Measurements from ENCODE around the gene TMEM87B.
"Not testable (repeated sequence)": the region's sequence is repeated elsewhere in the genome, so short reads cannot be mapped to it uniquely, and the experiment has no call there.

TMEM87B gene

GRCh38 chr2:112134120-112134519 is 79.1 kb downstream of the TMEM87B start:
- no peak for DNase-seq

DNA sequence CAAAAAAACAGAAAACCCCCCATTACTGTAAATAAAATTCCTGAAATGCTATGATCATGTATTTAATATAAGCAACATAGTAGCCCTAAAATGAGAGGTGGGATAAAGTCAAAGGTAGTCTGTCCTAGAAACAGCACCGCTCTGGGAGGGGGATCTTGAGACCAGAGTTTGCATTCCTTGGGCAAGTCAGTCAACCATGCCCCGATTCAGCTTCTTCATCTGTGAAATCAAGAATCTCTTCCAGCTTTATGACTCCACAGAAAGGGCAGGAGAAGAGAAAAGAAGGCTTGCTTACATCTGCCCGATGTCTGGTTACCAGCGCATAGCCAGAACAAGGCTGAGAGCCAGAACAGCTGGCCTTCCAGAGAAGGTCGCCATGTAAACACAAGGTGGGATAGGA is 81.0 kb downstream of the TMEM87B start:
- DNase-seq: no peak

GRCh38 chr2:112137516-112138158 is 82.6 kb downstream of the TMEM87B start:
- DNase-seq: no peak

DNA sequence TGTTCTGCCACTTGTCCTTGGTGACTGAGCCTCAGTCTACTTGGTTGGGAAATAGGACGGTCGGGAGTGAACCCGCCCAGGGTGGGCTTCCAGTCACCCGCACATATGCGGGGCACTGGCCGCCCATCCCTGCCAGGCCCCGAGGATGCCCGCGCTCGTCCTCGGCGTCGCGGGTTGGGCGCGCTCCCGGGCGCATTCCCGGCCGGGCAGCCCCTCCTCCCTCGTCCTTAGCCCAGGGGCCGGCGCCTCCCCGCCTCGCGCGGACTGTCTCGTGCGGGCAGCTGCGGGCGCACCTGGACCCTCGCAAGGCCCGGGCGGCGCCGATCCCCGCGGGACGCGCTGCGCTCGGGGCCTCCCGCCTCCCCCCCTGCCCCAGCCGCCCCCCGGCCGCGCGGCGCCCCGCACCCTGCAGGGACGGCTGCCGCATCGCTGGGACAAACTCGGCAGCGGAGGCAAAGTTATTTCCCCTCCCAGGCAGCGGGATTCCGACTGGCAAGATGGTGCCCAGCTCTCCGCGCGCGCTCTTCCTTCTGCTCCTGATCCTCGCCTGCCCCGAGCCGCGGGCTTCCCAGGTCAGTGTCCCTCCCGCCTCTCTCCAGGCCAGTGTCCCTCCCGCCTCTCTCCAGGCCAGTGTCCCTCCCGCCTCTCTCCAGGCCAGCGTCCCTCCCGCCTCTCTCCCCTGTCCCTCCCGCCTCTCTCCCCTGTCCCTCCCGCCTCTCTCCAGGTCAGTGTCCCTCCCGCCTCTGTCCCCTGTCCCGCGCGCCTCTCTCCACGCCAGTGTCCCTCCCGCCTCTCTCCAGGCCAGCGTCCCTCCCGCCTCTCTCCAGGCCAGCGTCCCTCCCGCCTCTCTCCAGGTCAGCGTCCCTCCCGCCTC is 83.3 kb downstream of the TMEM87B start, which contains the start of gene FBLN7:
FBLN7 (plus strand) TSS at position 227 of the 874 bp plus-strand sequence; CDS start at position 498, 271 bp downstream.
- no peak for DNase-seq

GRCh38 chr2:112139033-112139614 is 84.1 kb downstream of the TMEM87B start:
- not testable (repeated sequence) for DNase-seq

- not testable (repeated sequence) for DNase-seq
Observed at GRCh38 chr2:112139661-112140204, 84.7 kb downstream of the TMEM87B start.

GRCh38 chr2:112140205-112140802 is 85.2 kb downstream of the TMEM87B start:
- DNase-seq: no peak

DNA sequence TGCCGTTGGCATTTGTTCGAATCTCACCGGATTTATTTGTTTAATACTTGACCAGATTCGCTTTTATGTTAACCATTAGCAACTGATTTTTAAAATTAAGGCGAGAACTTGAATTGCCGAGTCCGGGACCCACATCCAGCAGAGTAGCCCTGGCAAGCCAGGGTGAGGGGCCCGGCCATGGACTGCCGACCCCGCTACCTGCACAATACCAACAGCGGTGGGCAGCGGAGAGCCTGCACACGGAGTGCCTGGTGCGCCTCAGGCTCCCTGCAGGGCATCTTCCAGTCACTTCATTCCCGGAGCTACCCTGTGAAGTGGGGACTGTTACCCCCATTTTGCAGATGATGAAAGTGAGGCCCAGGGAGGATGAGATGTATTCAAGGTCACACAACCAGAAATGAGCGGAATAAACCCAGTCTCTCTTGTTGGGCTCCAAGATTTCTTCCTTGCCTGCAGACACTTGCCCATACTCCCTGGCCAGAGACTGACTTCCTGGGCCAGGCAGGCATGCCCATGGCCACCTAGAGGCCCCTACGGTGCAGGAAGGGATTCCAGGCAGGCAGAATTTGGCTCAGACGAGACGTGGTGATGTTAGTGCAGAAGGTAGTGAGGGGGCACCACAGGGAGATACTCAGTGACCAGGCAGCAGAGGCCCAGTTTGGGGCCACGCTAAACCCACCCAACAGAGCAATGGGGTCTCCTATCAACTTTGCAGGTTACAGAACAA is 86.0 kb downstream of the TMEM87B start:
- no peak for DNase-seq

GRCh38 chr2:112141626-112142007 is 86.5 kb downstream of the TMEM87B start:
- DNase-seq: peak in 1 of 2 experiments; percentile 52

GRCh38 chr2:112142525-112143078 is 87.5 kb downstream of the TMEM87B start:
- DNase-seq: no peak

DNA sequence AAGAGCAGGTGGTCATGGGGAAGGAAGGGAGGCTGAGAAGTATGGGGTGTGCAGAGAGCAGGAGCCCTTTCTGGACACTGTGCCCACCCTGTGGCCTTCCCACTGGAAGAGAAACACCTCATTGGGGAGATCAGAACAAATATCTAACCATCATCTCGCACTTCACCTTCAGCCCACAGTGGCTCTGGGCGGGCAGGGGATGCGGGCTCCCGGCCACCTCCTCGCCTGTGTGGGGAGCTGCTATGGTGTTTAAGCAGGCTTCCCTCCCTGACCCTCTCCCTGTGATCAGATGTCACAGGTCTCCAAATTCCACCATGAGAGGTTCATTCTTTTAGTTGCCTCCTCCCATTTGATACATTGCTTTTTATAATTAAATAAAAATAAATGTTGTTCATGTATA is 88.1 kb downstream of the TMEM87B start:
- no peak for DNase-seq

- no peak for DNase-seq
Observed at GRCh38 chr2:112144966-112145365, 89.9 kb downstream of the TMEM87B start.

DNA sequence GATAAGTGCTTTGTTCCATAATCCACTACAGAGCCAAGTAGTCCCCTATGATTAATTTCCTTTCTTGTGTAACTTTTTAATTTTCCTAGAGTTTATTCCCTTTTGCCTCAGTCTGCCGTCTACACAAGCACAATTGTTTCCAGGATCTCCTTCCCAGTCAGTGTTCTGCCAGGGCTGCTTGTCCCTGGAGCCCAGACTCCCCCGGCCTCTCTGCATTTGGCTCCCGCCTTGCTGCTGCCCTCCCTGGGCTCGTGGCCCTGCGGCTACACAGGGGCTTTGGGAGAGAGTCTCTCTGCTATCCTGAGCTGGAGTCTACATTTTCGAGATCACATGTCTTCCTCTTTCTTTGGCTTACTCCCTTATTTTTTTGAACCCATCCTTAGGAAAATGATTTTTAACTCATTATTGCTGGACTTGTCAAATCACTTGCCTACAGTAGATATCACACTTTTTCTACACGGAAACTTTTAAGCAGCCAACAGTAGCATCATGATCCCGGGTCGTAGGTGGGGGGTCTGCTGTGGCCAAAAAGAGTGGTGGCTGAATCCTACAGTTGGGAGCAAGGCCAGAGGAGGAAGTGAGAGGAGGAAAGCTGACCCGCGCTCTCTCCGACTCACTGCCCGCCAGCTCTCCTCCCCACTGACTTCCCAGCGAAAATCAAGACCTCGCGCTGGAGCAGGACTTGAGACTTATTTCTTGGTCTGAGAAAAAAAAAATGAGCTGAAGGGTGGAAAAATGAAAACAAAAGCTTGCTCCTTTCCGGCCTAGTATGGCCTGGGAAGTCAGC is 92.5 kb downstream of the TMEM87B start:
- no peak for DNase-seq

DNA sequence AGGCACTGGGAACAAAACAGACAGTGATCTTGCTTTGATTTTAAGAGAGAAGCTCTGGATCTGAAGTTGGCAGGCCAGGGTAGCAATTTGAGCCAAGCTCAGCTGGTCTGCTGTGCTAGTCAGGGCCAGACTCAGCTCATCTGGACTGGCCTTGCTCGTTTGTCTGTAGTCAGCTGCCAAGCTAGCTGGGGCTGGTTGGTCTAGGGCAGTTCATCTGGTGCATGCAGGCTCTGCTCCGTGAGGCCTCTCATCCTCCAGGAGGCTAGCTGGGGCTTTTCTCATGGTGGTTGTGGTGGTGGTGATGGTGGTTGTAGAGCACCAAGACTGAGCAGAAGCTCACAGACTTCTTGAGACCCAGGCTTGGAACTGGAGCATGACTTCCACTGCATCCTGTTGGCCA is 93.4 kb downstream of the TMEM87B start:
- DNase-seq: no peak

DNA sequence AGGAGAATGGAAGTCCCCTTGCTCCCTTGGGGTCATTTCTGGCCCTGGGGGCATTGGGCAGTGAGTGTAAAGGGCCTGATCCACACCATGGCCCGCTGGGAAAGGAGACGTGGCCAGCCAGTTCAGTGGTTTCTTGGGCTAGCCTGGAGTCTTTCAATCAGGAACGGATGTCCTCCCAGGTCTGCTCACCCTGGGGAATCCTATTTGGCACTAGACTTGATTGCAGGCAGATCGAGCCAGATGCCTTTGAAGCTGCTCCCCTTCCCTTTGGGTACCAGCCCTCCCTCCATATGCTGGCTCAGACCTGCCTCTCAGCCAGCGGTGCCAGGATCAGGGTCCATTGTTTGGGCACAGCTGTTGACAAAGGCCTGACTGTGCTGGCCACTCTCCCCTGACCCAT is 94.1 kb downstream of the TMEM87B start:
- no peak for DNase-seq

DNA sequence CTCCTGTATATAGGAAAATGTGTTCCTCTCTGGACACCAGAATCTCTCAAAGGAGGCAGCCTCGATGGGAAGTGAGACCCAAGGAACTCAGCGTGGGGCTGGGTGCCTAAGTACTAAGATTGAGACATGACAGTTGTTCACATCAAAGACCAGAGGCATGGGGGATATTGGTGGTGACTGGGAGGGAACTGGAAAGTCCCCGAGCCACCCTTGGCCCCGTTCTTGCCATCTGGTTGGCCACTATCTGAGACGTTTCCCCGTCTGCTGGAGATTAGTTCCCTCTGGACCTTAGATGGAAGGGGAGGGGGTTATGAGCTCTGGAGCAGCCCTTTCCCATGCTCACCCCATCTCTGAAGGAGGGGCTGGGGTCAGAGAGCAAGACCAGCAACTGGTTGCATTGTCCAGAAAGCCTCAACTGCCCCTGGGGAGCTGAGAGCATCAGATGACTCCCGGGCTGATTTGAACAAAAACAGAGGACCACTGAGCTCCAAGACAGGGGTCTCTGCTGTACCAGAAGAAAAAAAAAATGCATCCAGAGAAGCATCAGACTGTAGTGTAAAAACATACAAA is 94.9 kb downstream of the TMEM87B start:
- no peak for DNase-seq

GRCh38 chr2:112150447-112150846 is 95.4 kb downstream of the TMEM87B start:
- DNase-seq: no peak

DNA sequence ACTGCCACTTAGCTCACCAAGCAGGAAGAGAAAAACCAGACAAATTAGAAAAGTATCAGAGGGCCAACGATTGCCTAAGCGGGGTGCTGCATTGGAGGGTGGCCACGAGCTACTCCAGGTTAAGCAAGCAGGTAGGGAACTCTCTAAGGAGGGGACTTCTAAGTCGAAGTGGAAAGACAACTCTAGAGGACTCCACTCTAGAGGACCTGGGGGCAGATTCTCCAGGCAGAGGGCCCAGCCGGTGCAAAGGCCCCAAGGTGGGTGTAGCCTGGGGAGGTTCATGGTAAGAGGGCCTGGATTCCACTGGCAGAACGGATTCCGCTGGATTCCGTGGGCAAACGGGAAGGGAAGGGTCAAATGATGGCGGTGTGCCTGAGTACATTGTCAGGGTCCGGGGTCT is 95.8 kb downstream of the TMEM87B start:
- DNase-seq: no peak

DNA sequence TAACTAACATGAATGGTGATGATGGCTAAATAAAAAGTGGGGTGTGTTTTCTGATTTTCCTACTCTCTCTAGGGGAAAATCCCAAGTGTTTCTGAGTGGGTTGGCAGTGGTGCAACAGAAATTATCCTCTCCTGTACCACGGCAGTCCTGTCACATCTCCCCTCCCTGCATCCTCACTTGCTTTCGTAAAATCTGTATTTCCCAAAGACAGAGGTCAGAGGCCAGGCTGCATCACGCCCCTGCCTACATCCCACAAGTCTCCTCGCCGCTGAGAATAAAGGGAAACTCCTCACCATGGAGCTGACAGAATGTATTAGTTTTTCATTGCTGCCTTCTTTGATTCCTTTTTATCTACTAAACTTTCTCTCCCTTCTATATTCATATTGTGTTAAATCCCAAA is 96.2 kb downstream of the TMEM87B start:
- DNase-seq: no peak

GRCh38 chr2:112151701-112152440 is 96.8 kb downstream of the TMEM87B start:
- DNase-seq: no peak

All from NCI-H187 (cell line).